ENCODE measurements around the gene PCDH9. TPM values are rescaled to one million over a fixed set of nuclear protein-coding genes. Genes with fewer than 3 reads are reported as not detected.

The PCDH9 gene
- total and polyA plus RNA-seq, 7 donors: under 0.01 to 15.7 (median 8.7) TPM; not detected in 1

DNA sequence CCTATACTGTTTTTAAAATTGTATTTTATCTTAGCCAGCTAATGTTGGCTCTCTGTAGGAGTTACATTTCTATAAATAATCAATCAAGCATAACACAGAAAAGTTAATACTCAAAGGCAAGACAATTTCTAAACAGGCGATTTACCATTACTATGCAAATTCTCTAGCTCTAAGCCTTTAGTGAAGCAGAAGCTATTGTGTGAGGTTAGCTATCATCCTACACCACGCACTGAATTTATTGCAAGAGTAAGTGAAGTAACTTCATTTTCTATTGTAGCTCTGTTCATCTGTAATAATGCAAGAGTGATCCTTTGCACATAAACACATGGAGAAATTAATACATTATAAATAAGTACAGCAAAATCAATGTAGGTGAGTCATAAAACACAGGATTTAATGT, 439.3 kb downstream of the PCDH9 start:
- TF ChIP-seq EP300 (IDR thresholded peaks at IDR 0.05) (no peak), POLR2AphosphoS5 (IDR thresholded peaks at IDR 0.05) (no peak), POLR2A (IDR thresholded peaks at IDR 0.05) (no peak)
- TF ChIP-seq, protein P1, sequence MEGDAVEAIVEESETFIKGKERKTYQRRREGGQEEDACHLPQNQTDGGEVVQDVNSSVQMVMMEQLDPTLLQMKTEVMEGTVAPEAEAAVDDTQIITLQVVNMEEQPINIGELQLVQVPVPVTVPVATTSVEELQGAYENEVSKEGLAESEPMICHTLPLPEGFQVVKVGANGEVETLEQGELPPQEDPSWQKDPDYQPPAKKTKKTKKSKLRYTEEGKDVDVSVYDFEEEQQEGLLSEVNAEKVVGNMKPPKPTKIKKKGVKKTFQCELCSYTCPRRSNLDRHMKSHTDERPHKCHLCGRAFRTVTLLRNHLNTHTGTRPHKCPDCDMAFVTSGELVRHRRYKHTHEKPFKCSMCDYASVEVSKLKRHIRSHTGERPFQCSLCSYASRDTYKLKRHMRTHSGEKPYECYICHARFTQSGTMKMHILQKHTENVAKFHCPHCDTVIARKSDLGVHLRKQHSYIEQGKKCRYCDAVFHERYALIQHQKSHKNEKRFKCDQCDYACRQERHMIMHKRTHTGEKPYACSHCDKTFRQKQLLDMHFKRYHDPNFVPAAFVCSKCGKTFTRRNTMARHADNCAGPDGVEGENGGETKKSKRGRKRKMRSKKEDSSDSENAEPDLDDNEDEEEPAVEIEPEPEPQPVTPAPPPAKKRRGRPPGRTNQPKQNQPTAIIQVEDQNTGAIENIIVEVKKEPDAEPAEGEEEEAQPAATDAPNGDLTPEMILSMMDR (IDR thresholded peaks at IDR 0.05): no peak
- no peaks in the 10 kb centered on the region for H3K4me1 ChIP-seq
- no peaks in the 10 kb centered on the region for H3K27me3 ChIP-seq
- H3K36me3 ChIP-seq: no peaks in the 10 kb centered on the region
- H3K27ac ChIP-seq: no peak overlapping the region
- WGBS, 2 donors: 86 to 89% methylated on average over 2 of the region's 2 CpGs
- H3K4me3 ChIP-seq: no peak overlapping the region
- intact Hi-C loops (cut with DNase I): no loop called here
- H3K9me3 ChIP-seq: no peaks in the 10 kb centered on the region
- DNase-seq: no peak

DNA sequence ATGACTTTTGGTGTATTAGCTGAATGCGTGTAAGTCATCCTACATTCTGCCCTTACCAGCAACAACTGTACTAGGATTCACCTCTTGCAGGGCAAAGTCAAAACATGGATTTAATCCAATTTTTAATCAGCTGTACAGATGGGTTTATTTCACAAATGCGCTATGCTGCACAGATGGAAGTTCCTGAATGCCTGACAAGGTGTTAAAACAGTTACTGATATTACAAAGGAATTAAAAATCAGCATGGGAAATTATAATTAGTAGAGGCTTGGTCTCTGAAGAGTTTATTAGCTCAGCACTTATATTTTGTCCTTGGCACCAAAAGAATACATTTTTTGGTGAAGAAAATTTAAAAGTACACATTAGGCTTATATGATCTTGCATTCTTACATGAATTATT, 448.9 kb downstream of the PCDH9 start:
- H3K27ac ChIP-seq: no peak overlapping the region
- DNase-seq: no peak
- no peaks in the 10 kb centered on the region for H3K4me1 ChIP-seq
- no peak overlapping the region for H3K4me3 ChIP-seq
- intact Hi-C loops (cut with DNase I): no loop called here
- no peaks in the 10 kb centered on the region for H3K27me3 ChIP-seq
- no peaks in the 10 kb centered on the region for H3K9me3 ChIP-seq
- TF ChIP-seq POLR2A (IDR thresholded peaks at IDR 0.05): no peak
- no peaks in the 10 kb centered on the region for H3K36me3 ChIP-seq
- WGBS, 2 donors: 89 to 93% methylated on average over 2 of the region's 2 CpGs

DNA sequence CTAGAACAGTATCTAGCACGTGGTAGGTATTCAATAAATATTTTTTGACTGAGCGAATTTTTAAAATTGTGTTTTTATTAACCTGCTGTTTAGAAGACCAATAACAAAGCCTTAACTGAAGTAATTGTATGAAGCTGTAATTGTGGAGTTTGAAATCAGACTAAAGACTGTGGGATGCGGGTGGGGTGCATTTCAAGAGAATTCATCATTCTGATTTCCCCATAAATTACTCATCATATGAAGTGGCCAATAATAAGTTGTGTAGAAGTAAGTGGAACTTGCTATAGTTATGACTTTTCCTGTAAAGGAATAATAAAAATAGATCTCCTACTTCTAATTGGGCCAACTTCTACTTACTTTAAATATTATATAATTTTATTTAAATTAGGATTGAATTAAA, 449.3 kb downstream of the PCDH9 start:
- Histone ChIP-seq H3K4me3 (no peak overlapping the region), H3K36me3 (no peaks in the 10 kb centered on the region), H3K9me3 (no peaks in the 10 kb centered on the region), H3K4me1 (no peaks in the 10 kb centered on the region), H3K27ac (no peak overlapping the region), H3K27me3 (no peaks in the 10 kb centered on the region)
- TF ChIP-seq, protein P1 (IDR thresholded peaks at IDR 0.05): no peak
- TF ChIP-seq POLR2A (IDR thresholded peaks at IDR 0.05) (no peak), EP300 (IDR thresholded peaks at IDR 0.05) (no peak), POLR2AphosphoS5 (IDR thresholded peaks at IDR 0.05) (no peak)
- DNase-seq: no peak
- 60 to 80% methylated on average over 3 of the region's 3 CpGs for WGBS, 2 donors
- intact Hi-C loops (cut with DNase I): no loop called here

GRCh38 chr13:66778461-66778860, 451.7 kb downstream of the PCDH9 start:
- Histone ChIP-seq H3K27me3 (no peaks in the 10 kb centered on the region), H3K4me1 (no peaks in the 10 kb centered on the region), H3K36me3 (no peaks in the 10 kb centered on the region), H3K4me3 (no peak overlapping the region), H3K9me3 (no peaks in the 10 kb centered on the region), H3K27ac (no peak overlapping the region)
- intact Hi-C loops (cut with DNase I): no loop called here
- WGBS, 2 donors: 92 to 97% methylated on average over 1 of the region's 1 CpG
- TF ChIP-seq POLR2AphosphoS5 (IDR thresholded peaks at IDR 0.05): no peak
- no peak for TF ChIP-seq EP300 (IDR thresholded peaks at IDR 0.05)
- no peak for TF ChIP-seq POLR2A (IDR thresholded peaks at IDR 0.05)
- TF ChIP-seq, protein P1 (IDR thresholded peaks at IDR 0.05): no peak
- DNase-seq: no peak

GRCh38 chr13:66775196-66775595, 454.9 kb downstream of the PCDH9 start:
- no peaks in the 10 kb centered on the region for H3K9me3 ChIP-seq
- WGBS, 2 donors: 54 to 69% methylated on average over 3 of the region's 3 CpGs
- intact Hi-C loops (cut with DNase I): no loop called here
- H3K27me3 ChIP-seq: no peaks in the 10 kb centered on the region
- H3K36me3 ChIP-seq: no peaks in the 10 kb centered on the region
- H3K27ac ChIP-seq: no peak overlapping the region
- no peak overlapping the region for H3K4me3 ChIP-seq
- no peaks in the 10 kb centered on the region for H3K4me1 ChIP-seq
- DNase-seq: no peak
- TF ChIP-seq, protein P1 (IDR thresholded peaks at IDR 0.05): no peak
- TF ChIP-seq EP300 (IDR thresholded peaks at IDR 0.05): no peak
- no peak for TF ChIP-seq POLR2A (IDR thresholded peaks at IDR 0.05)
- no peak for TF ChIP-seq POLR2AphosphoS5 (IDR thresholded peaks at IDR 0.05)
